Prostate gland (tissue), 2 donors: ENCODE results near the gene CD151. TPM values are rescaled to one million over a fixed set of nuclear protein-coding genes. Genes with fewer than 3 reads are reported as not detected.

Experiments
- DNase-seq: peaks from one replicate; pipeline ENCODE4 v3.0.0-alpha.2; 2019; ENCODE audit warnings: low spot score
- H3K27ac ChIP-seq, 2 donors: fragments of 200-600 bp; sonication (generic); 2 replicates each; pipeline ENCODE4 v1.5.1; 2017 to 2019
- H3K27me3 ChIP-seq: fragments of 200-600 bp; sonication (generic); replicated peaks from 2 replicates; pipeline ENCODE4 v1.5.1; 2019; ENCODE audit not compliant: insufficient read depth
- H3K36me3 ChIP-seq, 2 donors: fragments of 200-600 bp; sonication (generic); 1 replicate in 1 of 2; 2 replicates in 1 of 2; pipeline versions ENCODE4 v1.5.1 to v1.8.1; 2017 to 2019
- H3K4me1 ChIP-seq: fragments of 200-600 bp; sonication (generic); replicated peaks from 2 replicates; pipeline ENCODE4 v1.5.1; 2019
- H3K4me3 ChIP-seq, 2 donors: fragments of 200-600 bp; sonication (generic); 2 replicates each; pipeline ENCODE4 v1.5.1; 2017 to 2019
- H3K9me3 ChIP-seq: fragments of 200-600 bp; sonication (generic); 2 replicates; pipeline ENCODE4 v1.5.1; 2017
- POLR2A ChIP-seq: fragments of 450-650 bp; IDR thresholded peaks from one replicate; pipeline ENCODE4 v1.6.1; 2016; ENCODE audit warnings: antibody characterized with exemption, mild to moderate bottlenecking
- POLR2AphosphoS5 ChIP-seq: sonication (generic); formaldehyde crosslinking; IDR thresholded peaks from one replicate; pipeline ENCODE4 v1.6.1; 2017; ENCODE audit warnings: antibody characterized with exemption
- WGBS: methylation state at CpG from one replicate; pipeline ENCODE4 v1.1.5; 2018; 5-methylcytosine and 5-hydroxymethylcytosine counted together
- intact Hi-C: fragments of 100-400 bp; cut with DNase I; formaldehyde crosslinking; loops from one replicate; pipeline ENCODE4 v1.14.2; 2022
- total RNA-seq, 2 donors: library from RNA; depleted of rRNA; stranded (reverse); fragments of >200 nt; gene quantifications; one replicate each; pipeline ENCODE4 v1.1.0, GENCODE V29; 2016
- TF ChIP-seq, protein P1 (sequence below), 4 experiments: fragments of 200-600 bp in 2 of 4; fragments of 450-650 bp in 2 of 4; sonication (generic) in 2 of 4; IDR thresholded peaks; 1 replicate in 3 of 4; 2 replicates in 1 of 4; pipeline ENCODE4 v1.5.1; 2016 to 2019; ENCODE audit warnings: antibody characterized with exemption in 4 of 4, mild to moderate bottlenecking in 2 of 4, moderate library complexity in 2 of 4

CD151 gene
- total RNA-seq, 2 donors from 2014 or later, result 313 to 362 TPM

DNA sequence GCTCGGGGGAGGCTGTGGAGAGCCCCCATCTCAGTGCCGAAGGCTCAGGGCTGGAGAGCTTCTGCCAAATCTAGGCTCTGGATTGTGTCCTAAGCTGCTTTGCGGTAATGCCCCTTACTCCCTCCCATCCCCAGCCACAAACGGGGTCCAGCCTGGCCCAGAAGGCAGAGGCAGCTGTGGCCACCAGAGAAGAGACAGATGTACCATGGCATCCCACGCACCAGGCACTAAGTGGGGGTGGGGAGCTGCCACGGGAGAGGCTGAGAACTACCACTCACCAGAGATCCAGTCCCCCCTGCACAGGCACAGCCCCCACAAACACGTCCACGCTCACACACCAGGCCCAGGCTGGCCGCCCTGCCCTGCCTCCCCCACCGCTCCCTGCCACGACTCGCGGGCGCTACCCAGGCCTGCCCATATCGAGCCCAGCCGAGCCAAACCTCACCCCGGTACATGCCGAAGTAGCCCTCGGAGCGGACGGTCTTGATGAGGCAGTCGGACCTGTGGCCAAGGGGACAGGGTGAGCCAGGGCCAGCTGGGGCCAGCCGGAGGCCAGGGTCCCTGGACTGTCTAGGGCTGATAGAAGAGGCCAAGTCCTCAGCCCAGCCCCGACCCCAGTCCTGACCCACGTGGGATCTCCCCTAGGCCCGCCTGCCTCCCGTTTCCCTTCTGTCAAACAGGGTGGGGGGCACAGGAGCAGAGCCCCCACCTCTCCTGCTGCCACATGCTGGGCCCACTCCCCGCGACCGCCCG, 38.6 kb upstream of the CD151 start:
- no peaks in the 10 kb centered on the region for H3K27me3 ChIP-seq
- DNase-seq, result no peak
- TF ChIP-seq POLR2AphosphoS5 (no peak), POLR2A (no peak)
- TF ChIP-seq, protein P1, sequence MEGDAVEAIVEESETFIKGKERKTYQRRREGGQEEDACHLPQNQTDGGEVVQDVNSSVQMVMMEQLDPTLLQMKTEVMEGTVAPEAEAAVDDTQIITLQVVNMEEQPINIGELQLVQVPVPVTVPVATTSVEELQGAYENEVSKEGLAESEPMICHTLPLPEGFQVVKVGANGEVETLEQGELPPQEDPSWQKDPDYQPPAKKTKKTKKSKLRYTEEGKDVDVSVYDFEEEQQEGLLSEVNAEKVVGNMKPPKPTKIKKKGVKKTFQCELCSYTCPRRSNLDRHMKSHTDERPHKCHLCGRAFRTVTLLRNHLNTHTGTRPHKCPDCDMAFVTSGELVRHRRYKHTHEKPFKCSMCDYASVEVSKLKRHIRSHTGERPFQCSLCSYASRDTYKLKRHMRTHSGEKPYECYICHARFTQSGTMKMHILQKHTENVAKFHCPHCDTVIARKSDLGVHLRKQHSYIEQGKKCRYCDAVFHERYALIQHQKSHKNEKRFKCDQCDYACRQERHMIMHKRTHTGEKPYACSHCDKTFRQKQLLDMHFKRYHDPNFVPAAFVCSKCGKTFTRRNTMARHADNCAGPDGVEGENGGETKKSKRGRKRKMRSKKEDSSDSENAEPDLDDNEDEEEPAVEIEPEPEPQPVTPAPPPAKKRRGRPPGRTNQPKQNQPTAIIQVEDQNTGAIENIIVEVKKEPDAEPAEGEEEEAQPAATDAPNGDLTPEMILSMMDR (IDR thresholded peaks at IDR 0.05), result no peak
- 79% methylated on average over 21 of the region's 31 CpGs for WGBS
- no peak overlapping the region for H3K27ac ChIP-seq
- peaks cover 16% of the 10 kb centered on the region for H3K4me1 ChIP-seq
- no peaks in the 10 kb centered on the region for H3K9me3 ChIP-seq
- H3K36me3 ChIP-seq, result no peaks in the 10 kb centered on the region
- H3K4me3 ChIP-seq, result no peak overlapping the region
- intact Hi-C loops, result no loop called here

DNA sequence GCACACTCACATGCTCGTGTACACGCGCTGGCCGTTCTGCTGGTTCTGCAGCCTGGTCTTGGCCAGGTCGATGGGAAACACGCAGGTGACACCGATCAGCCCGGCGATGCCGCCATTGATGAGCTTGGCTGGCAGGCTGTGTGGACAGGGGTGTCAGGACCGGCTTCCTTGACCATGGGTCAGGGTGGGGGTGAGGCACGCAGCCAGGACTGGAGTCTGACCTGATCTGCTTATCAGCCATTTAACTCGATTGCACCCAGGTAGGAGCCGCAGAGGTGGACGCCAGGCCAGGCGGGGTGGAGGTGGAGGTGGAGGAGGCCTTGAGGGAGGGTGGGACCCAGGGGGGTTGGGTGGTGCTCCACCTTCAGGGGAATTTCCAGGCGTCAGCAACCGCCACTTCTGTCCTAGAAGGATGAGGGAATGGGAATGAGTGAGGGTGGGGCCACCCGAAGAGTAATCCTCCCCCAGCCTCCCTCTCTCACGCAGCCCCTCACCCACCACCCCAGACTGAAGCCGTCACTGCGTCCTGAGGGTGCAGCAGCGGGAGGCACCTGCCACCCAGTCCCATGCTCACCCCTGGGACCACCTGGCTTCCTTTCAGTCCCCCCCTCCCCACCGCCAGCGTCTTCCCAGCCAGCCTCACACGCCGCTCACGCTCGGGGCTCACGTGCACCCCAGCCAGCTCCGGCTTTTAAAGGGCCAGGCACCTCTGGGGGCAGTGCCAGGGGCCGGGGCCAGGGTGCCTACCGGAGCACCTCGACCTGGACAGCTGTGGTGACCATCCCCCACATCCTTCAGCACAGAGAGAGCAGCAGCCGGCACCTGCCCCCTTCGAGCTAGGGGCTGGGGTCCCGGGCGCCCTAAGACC, 37.8 kb upstream of the CD151 start:
- Histone ChIP-seq H3K27me3 (no peaks in the 10 kb centered on the region), H3K36me3 (no peaks in the 10 kb centered on the region), H3K27ac (peak overlapping the region; percentile 81 to 86), H3K4me1 (peaks cover 16% of the 10 kb centered on the region), H3K4me3 (peak overlapping the region; percentile 47 to 73), H3K9me3 (no peaks in the 10 kb centered on the region)
- no peak for TF ChIP-seq POLR2AphosphoS5
- TF ChIP-seq, protein P1 (IDR thresholded peaks at IDR 0.05), result no peak
- no peak for TF ChIP-seq POLR2A
- intact Hi-C loops, result no loop called here
- no peak for DNase-seq
- WGBS, result 42% methylated on average over 31 of the region's 38 CpGs

DNA sequence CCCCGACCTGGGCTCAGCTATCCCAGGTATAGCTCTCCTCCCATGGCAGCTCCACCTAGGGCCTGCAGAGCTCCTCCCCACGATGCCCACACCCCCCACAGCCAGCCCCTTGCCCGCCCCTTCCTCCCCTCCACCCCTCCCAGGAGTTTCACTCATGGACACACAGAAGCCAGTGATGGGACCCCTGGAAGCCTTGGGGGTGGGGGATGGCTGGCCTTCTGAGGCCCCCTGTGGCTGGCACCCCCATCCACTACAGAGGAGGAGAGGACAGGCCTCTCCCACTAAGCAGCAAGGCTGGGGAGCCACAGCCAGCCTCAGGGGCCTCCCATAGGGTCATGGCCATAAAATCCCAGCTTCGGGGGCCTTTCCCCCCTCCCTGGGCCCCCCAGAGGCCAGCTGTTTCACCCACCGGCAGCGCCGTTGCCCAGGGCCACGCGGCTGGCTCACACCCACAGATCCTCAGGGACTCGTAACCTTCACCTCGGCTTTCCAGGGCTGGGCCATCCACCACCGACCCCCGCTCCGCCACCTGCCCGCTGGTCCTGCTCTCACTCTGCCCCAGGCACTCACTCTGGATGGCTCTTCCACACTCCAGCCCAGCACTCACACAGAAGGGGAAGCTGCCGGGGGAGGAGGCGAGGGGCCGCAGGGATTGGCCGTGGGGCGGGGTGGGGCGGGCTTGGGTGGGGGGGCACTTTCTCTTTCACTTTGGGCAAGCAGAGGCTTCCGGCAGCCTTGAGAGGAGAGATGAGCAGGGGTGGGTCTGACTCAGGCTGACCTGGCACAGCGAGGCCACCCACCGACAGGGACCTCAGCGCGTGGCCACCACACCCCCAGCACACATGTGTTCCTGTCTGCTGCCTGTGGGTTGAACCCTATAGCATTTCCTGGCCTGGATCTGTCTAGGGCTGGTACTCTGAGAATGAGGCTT, 36.9 kb upstream of the CD151 start:
- 3% methylated on average over 25 of the region's 26 CpGs for WGBS
- peaks cover 16% of the 10 kb centered on the region for H3K4me1 ChIP-seq
- H3K27me3 ChIP-seq, result no peaks in the 10 kb centered on the region
- peak overlapping the region; percentile 47 to 73 for H3K4me3 ChIP-seq
- peak overlapping the region; percentile 81 to 86 for H3K27ac ChIP-seq
- TF ChIP-seq, protein P1 (IDR thresholded peaks at IDR 0.05), result no peak
- TF ChIP-seq POLR2AphosphoS5, result peak; percentile 16
- DNase-seq, result peak; percentile 69
- intact Hi-C loops, result no loop called here
- no peaks in the 10 kb centered on the region for H3K9me3 ChIP-seq
- no peaks in the 10 kb centered on the region for H3K36me3 ChIP-seq

DNA sequence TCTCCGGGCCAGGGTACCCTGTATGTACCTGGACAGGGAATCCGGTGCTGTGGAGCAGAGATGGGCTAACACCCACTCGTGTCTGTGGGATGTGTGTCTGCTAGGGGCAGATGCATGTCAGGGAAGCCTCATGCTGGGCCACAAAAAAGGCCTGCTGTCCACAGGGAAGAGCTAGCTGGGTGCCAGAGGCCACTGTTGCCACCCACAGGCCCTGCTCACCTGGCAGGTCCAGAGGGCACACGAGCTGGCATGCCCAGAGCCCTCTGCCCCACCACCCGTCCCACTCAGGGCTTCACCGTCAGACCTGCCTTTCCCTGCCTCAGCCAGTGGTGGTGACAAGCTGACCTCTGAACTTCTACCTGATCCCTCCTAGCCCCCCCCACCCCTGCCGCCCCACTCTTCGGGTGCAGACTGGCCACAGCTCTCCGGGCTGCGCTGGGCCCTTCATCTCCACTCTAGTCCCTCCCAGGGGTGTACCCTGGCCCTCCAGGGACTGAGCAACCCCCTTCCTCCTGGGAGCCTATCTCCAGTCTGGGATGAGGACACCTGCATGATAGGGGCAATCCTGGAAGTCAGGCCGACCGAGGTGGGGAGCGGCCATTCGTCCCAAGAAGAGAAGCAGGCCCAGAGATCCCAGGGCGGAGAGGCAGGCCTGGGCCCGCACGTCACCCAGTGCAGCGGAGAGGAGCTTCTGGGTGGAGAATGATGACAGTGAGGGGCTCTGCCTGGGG, 36.0 kb upstream of the CD151 start:
- H3K36me3 ChIP-seq, result no peaks in the 10 kb centered on the region
- 12% methylated on average over 18 of the region's 18 CpGs for WGBS
- peak overlapping the region; percentile 47 to 73 for H3K4me3 ChIP-seq
- peaks cover 16% of the 10 kb centered on the region for H3K4me1 ChIP-seq
- no peak for TF ChIP-seq POLR2AphosphoS5
- peak; percentile 15 for TF ChIP-seq POLR2A
- TF ChIP-seq, protein P1 (IDR thresholded peaks at IDR 0.05), result no peak
- intact Hi-C loops, result no loop called here
- no peaks in the 10 kb centered on the region for H3K9me3 ChIP-seq
- no peaks in the 10 kb centered on the region for H3K27me3 ChIP-seq
- H3K27ac ChIP-seq, result peak overlapping the region; percentile 81 to 86
- no peak for DNase-seq
